Thyroid gland (tissue), 4 donors: Measurements from ENCODE around the gene PTPRN2. TPM values are rescaled to one million over a fixed set of nuclear protein-coding genes. Genes with fewer than 3 reads are reported as not detected.

Experiments
- DNase-seq, 2 donors: peaks; one replicate each; pipeline ENCODE4 v3.0.0-alpha.2; 2019
- H3K27ac ChIP-seq, 3 donors: fragments of 200-600 bp; sonication (generic); 1 replicate in 2 of 3; 2 replicates in 1 of 3; pipeline ENCODE4 v1.5.1; 2016 to 2019; ENCODE audit warnings: mild to moderate bottlenecking in 1 of 3, moderate library complexity in 1 of 3
- H3K27me3 ChIP-seq: fragments of 200-600 bp; sonication (generic); one replicate; pipeline ENCODE4 v1.5.1; 2019
- H3K36me3 ChIP-seq, 2 donors: fragments of 200-600 bp; sonication (generic); one replicate each; pipeline ENCODE4 v1.5.1; 2016 to 2019
- H3K4me1 ChIP-seq, 2 donors: fragments of 200-600 bp; sonication (generic); one replicate each; pipeline ENCODE4 v1.5.1; 2017 to 2019
- H3K4me3 ChIP-seq, 3 donors: fragments of 200-600 bp; sonication (generic); replicated peaks in 1 of 3; 1 replicate in 2 of 3; 2 replicates in 1 of 3; pipeline ENCODE4 v1.5.1; 2016; ENCODE audit warnings: mild to moderate bottlenecking in 1 of 3
- H3K9me3 ChIP-seq: fragments of 200-600 bp; sonication (generic); one replicate; pipeline ENCODE4 v1.5.1; 2017
- POLR2A ChIP-seq, 2 donors: fragments of 450-650 bp; IDR thresholded peaks; one replicate each; pipeline ENCODE4 v1.6.1; 2017; ENCODE audit warnings: antibody characterized with exemption in 2 of 2, mild to moderate bottlenecking in 2 of 2, moderate library complexity in 1 of 2
- WGBS, 2 donors: methylation state at CpG; one replicate each; pipeline ENCODE4 v1.1.5; 2017; 5-methylcytosine and 5-hydroxymethylcytosine counted together
- intact Hi-C: fragments of 100-400 bp; cut with DNase I; formaldehyde crosslinking; loops from one replicate; pipeline ENCODE4 v1.15.1; 2023
- total RNA-seq, 4 donors: library from RNA; depleted of rRNA; stranded (reverse); fragments of >200 nt; gene quantifications; one replicate each; pipeline ENCODE4 v1.2.3, GENCODE V29; 2016
- TF ChIP-seq, protein P1 (sequence below), 6 experiments: fragments of 200-600 bp in 3 of 6; fragments of 450-650 bp in 3 of 6; sonication (generic) in 3 of 6; IDR thresholded peaks; one replicate each; pipeline ENCODE4 v1.5.1; 2016 to 2019; ENCODE audit warnings: antibody characterized with exemption in 6 of 6, mild to moderate bottlenecking in 2 of 6, inconsistent platforms in 1 of 6, moderate library complexity in 1 of 6

The PTPRN2 gene
- total RNA-seq, 4 donors from 2014 or later, result 4.2 to 9.9 (median 7.7) TPM

DNA sequence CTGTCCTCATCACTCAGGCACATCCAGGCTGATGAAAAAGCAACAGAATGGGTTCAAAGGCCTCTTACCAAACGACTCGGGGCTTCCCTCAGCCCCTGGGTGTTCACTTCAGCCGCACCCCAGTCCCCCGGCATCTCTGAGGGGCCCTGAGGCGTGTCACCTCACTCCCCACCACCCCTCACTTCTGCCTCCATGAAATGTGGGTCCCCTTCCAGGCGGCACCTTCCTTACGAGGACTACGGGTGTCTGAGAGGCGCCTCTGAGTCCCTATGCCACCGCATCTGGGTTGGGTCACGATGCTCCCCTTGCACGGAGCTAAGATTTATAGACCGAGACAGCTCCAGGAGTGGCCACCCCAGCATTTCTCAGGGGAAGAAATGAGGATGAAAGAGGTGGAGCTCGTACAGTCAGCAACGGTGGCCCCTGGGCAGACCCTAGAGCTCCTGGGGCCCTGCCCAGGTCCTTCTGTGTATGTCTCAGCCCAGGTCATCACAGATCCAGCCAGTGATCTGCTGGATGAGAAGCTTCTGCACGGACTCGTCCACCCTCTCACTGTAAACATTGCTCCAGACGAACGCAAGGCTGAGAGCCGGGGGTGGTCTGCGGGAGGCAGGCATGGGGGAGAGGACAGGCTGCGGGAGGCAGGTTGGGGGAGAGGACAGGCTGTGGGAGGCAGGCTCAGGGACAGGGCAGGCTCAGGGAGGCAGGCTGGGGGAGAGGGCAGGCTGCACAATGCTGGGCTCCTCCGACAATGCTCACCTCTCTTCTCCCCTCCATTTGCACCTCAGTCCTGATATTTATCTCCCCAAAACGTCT lies 842.6 kb downstream of the PTPRN2 start:
- no peak for DNase-seq
- no peak overlapping the region for H3K27ac ChIP-seq
- H3K4me1 ChIP-seq, result no peaks in the 10 kb centered on the region
- no peaks in the 10 kb centered on the region for H3K36me3 ChIP-seq
- H3K9me3 ChIP-seq, result no peaks in the 10 kb centered on the region
- no peak overlapping the region for H3K4me3 ChIP-seq
- intact Hi-C loops, result no loop called here
- 72 to 84% methylated on average over 19 to 23 of the region's 24 CpGs for WGBS, 2 donors
- no peaks in the 10 kb centered on the region for H3K27me3 ChIP-seq
- TF ChIP-seq POLR2A (IDR thresholded peaks at IDR 0.05), result no peak

DNA sequence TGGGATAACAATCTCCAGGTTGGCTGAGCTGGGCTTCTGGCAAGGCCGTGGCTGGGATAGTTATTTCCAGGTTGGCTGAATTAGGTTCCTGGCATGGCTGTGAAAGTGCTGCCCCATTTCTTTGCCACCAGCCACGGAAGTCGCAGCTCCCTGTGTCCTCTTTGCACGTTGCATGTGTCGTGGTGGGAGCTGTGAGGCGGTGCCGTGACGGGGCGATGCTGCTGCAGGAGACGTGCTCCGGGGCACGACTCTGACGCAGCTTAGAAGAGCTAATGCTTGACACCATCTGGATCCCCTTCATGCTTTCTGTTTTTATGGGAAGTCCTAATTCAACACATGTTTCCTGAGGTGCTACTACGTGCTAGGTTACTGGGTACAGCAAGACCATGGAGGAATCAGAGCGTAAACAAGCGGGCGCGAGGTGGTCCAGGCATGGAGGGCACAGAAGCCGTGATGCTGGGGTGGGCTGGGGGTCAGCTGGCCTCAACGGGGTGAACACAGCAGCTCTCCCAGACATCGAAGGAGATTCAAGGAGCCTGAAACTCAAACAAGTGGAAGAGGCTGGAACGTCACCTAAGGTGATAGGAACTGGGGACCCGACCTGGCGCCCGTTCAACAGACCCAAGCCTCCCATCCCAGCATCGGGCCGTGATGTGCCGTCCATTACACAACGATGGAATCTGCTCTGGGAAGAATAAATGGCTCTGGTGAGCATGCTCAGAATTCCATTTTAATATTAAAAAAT lies 843.7 kb downstream of the PTPRN2 start:
- no peaks in the 10 kb centered on the region for H3K9me3 ChIP-seq
- intact Hi-C loops, result no loop called here
- no peak overlapping the region for H3K27ac ChIP-seq
- no peak for TF ChIP-seq POLR2A (IDR thresholded peaks at IDR 0.05)
- TF ChIP-seq, protein P1, sequence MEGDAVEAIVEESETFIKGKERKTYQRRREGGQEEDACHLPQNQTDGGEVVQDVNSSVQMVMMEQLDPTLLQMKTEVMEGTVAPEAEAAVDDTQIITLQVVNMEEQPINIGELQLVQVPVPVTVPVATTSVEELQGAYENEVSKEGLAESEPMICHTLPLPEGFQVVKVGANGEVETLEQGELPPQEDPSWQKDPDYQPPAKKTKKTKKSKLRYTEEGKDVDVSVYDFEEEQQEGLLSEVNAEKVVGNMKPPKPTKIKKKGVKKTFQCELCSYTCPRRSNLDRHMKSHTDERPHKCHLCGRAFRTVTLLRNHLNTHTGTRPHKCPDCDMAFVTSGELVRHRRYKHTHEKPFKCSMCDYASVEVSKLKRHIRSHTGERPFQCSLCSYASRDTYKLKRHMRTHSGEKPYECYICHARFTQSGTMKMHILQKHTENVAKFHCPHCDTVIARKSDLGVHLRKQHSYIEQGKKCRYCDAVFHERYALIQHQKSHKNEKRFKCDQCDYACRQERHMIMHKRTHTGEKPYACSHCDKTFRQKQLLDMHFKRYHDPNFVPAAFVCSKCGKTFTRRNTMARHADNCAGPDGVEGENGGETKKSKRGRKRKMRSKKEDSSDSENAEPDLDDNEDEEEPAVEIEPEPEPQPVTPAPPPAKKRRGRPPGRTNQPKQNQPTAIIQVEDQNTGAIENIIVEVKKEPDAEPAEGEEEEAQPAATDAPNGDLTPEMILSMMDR (IDR thresholded peaks at IDR 0.05), result no peak
- no peaks in the 10 kb centered on the region for H3K4me1 ChIP-seq
- 90 to 91% methylated on average over 29 of the region's 29 CpGs for WGBS, 2 donors
- H3K36me3 ChIP-seq, result no peaks in the 10 kb centered on the region
- no peak overlapping the region for H3K4me3 ChIP-seq
- no peaks in the 10 kb centered on the region for H3K27me3 ChIP-seq
- no peak for DNase-seq

DNA sequence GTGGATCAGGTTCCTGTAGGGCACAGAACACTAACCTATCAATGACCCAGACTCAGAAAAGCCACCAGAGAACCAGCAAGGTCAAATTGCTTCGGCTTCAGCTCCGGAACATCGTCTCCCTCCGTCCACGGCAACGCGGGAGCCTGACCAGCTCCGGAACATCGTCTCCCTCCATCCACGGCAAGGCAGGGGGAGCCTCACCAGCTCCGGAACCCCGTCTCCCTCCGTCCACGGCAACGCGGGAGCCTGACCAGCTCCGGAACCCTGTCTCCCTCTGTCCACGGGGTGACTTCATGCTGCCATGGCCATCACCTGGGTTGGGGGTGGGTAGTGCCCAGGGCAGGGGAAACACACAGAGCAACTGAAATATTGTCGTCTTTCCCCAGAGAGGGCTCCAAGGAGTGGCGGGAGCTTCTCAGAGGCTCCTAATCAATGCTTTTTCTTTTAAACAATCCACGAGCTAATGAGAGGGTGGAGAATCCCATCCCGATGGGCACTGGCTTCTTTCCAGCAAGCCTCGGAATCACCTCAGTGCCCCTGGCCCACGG lies 847.3 kb downstream of the PTPRN2 start:
- WGBS, 2 donors, result 88 to 90% methylated on average over 24 of the region's 24 CpGs
- H3K9me3 ChIP-seq, result no peaks in the 10 kb centered on the region
- H3K4me3 ChIP-seq, result no peak overlapping the region
- H3K4me1 ChIP-seq, result no peaks in the 10 kb centered on the region
- intact Hi-C loops, result no loop called here
- no peak for DNase-seq
- H3K36me3 ChIP-seq, result no peaks in the 10 kb centered on the region
- TF ChIP-seq POLR2A (IDR thresholded peaks at IDR 0.05), result no peak
- TF ChIP-seq, protein P1 (IDR thresholded peaks at IDR 0.05), result no peak
- H3K27ac ChIP-seq, result no peak overlapping the region
- no peaks in the 10 kb centered on the region for H3K27me3 ChIP-seq

DNA sequence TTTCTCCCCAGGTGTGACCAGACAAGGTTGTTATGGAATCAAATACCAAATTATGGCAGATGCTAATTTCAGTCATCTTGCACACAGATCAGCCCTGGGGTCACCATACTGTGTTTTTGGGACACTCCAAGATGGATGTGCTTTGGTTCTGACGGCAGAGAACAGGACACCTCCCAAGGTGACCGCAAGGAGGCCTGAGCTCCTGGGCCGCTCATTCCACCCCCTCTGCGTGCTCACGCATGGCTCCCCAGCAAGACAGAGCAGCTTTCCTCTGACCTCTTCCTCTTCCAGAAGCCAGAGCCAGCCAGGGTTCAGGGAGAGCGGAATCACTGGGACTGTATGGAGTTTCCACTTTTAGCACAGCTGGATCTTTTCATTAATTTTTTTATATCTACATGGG lies 848.0 kb downstream of the PTPRN2 start:
- no peak for DNase-seq
- WGBS, 2 donors, result 78 to 93% methylated on average over 6 of the region's 6 CpGs
- H3K9me3 ChIP-seq, result no peaks in the 10 kb centered on the region
- no peaks in the 10 kb centered on the region for H3K27me3 ChIP-seq
- TF ChIP-seq POLR2A (IDR thresholded peaks at IDR 0.05), result no peak
- TF ChIP-seq, protein P1 (IDR thresholded peaks at IDR 0.05), result no peak
- H3K4me1 ChIP-seq, result no peaks in the 10 kb centered on the region
- no peak overlapping the region for H3K4me3 ChIP-seq
- H3K36me3 ChIP-seq, result no peaks in the 10 kb centered on the region
- H3K27ac ChIP-seq, result no peak overlapping the region
- intact Hi-C loops, result no loop called here

DNA sequence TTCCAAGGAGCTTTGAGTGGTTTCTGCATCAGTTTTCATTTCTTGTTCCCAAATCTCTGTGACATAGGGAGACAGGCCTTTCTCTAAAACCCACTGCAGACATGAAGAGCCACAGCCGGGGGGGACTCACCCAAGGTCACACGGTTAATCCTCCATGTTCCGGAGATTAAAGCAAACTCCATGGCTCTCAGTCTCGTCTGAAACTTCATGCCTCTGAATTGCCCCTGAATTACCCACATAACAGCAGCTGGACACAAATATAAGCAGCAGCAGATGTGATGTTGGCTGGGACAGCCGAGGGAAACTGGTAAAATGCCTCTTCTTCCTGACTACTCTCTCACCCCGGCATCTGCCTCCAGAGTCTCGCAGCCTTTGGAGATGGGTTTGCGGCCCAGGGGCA lies 848.6 kb downstream of the PTPRN2 start:
- intact Hi-C loops, result no loop called here
- H3K27ac ChIP-seq, result no peak overlapping the region
- no peaks in the 10 kb centered on the region for H3K9me3 ChIP-seq
- WGBS, 2 donors, result 75 to 78% methylated on average over 8 of the region's 8 CpGs
- TF ChIP-seq POLR2A (IDR thresholded peaks at IDR 0.05), result no peak
- TF ChIP-seq, protein P1 (IDR thresholded peaks at IDR 0.05), result no peak
- H3K4me1 ChIP-seq, result no peaks in the 10 kb centered on the region
- no peak for DNase-seq
- H3K4me3 ChIP-seq, result no peak overlapping the region
- no peaks in the 10 kb centered on the region for H3K36me3 ChIP-seq
- H3K27me3 ChIP-seq, result no peaks in the 10 kb centered on the region
